ENCODE measurements around the gene GPR150.

- TF ChIP-seq, protein P1, sequence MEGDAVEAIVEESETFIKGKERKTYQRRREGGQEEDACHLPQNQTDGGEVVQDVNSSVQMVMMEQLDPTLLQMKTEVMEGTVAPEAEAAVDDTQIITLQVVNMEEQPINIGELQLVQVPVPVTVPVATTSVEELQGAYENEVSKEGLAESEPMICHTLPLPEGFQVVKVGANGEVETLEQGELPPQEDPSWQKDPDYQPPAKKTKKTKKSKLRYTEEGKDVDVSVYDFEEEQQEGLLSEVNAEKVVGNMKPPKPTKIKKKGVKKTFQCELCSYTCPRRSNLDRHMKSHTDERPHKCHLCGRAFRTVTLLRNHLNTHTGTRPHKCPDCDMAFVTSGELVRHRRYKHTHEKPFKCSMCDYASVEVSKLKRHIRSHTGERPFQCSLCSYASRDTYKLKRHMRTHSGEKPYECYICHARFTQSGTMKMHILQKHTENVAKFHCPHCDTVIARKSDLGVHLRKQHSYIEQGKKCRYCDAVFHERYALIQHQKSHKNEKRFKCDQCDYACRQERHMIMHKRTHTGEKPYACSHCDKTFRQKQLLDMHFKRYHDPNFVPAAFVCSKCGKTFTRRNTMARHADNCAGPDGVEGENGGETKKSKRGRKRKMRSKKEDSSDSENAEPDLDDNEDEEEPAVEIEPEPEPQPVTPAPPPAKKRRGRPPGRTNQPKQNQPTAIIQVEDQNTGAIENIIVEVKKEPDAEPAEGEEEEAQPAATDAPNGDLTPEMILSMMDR (IDR thresholded peaks at IDR 0.05): peak; percentile 19
- TF ChIP-seq SIN3A (IDR thresholded peaks at IDR 0.05; ENCODE audit: borderline replicate concordance, insufficient read depth, low read depth, low read length) (no peak), POLR2AphosphoS5 (IDR thresholded peaks at IDR 0.05; ENCODE audit: low read depth, low read length) (no peak)
Measured at GRCh38 chr5:95599252-95599651, 20.6 kb upstream of the GPR150 start.
